ENCODE results near the gene AKAP10. TPM values are rescaled to one million over a fixed set of nuclear protein-coding genes. Genes with fewer than 3 reads are reported as not detected.
"Not testable (repeated sequence)": the region's sequence is repeated elsewhere in the genome, so short reads cannot be mapped to it uniquely, and the experiment has no call there.

Gene AKAP10
- total RNA-seq, 1 experiment from 2014 or later, result 68.8 TPM

GRCh38 chr17:19992803-19993713 lies 15.4 kb upstream of the AKAP10 start:
- Histone ChIP-seq H3K27me3 (no peaks in the 10 kb centered on the region), H3K36me3 (no peaks in the 10 kb centered on the region), H3K4me3 (no peak overlapping the region), H3K27ac (peak overlapping the region; percentile 9; the same call in 1 of the 2 replicates), H3K9me3 (replicated peaks) (no peaks in the 10 kb centered on the region), H3K4me1 (peaks cover 17% of the 10 kb centered on the region)
- DNase-seq, result peak; percentile 99 to 100

- no peak overlapping the region for H3K27ac ChIP-seq
- H3K36me3 ChIP-seq, result no peaks in the 10 kb centered on the region
Measured at GRCh38 chr17:19991252-19991885, 13.7 kb upstream of the AKAP10 start.

GRCh38 chr17:19987897-19988296 lies 10.3 kb upstream of the AKAP10 start:
- peak in 1 of 2 experiments; percentile 2 for DNase-seq
- Histone ChIP-seq H3K9me3 (replicated peaks) (no peaks in the 10 kb centered on the region), H3K27me3 (no peaks in the 10 kb centered on the region), H3K36me3 (no peaks in the 10 kb centered on the region), H3K27ac (no peak overlapping the region), H3K4me3 (no peak overlapping the region), H3K4me1 (peaks cover under 1% of the 10 kb centered on the region; the same call in 1 of the 2 replicates)

More at GRCh38 chr17:19991252-19991885, 13.7 kb upstream of the AKAP10 start:
- Histone ChIP-seq H3K27me3 (no peaks in the 10 kb centered on the region), H3K4me1 (peaks cover 9% of the 10 kb centered on the region), H3K9me3 (replicated peaks) (no peaks in the 10 kb centered on the region), H3K4me3 (no peak overlapping the region)
- DNase-seq, result no peak

GRCh38 chr17:19986941-19987861 lies 9.6 kb upstream of the AKAP10 start:
- Histone ChIP-seq H3K36me3 (no peaks in the 10 kb centered on the region), H3K4me1 (no peaks in the 10 kb centered on the region), H3K27ac (no peak overlapping the region), H3K27me3 (no peaks in the 10 kb centered on the region), H3K4me3 (no peak overlapping the region), H3K9me3 (replicated peaks) (no peaks in the 10 kb centered on the region)
- DNase-seq, result peak in 1 of 2 experiments; percentile 1

GRCh38 chr17:19979917-19980770 lies 2.5 kb upstream of the AKAP10 start:
- Histone ChIP-seq H3K36me3 (peaks cover 7% of the 10 kb centered on the region; the same call in 1 of the 2 replicates), H3K27ac (peak overlapping the region; percentile 12; the same call in 1 of the 2 replicates), H3K4me3 (peak overlapping the region; percentile 39), H3K27me3 (no peaks in the 10 kb centered on the region), H3K9me3 (replicated peaks) (no peaks in the 10 kb centered on the region), H3K4me1 (peaks cover 16% of the 10 kb centered on the region)
- peak; percentile 91 to 96 for DNase-seq

GRCh38 chr17:19978805-19979211 lies 1.2 kb upstream of the AKAP10 start:
- Histone ChIP-seq H3K27me3 (no peaks in the 10 kb centered on the region), H3K9me3 (replicated peaks) (no peaks in the 10 kb centered on the region), H3K27ac (peak overlapping the region; percentile 90), H3K4me1 (peaks cover 16% of the 10 kb centered on the region), H3K4me3 (peak overlapping the region; percentile 82), H3K36me3 (peaks cover 7% of the 10 kb centered on the region)
- DNase-seq, result no peak

- Histone ChIP-seq H3K27ac (peak overlapping the region; percentile 90), H3K9me3 (replicated peaks) (no peaks in the 10 kb centered on the region), H3K27me3 (no peaks in the 10 kb centered on the region), H3K36me3 (peaks cover 12% of the 10 kb centered on the region), H3K4me3 (peak overlapping the region; percentile 82), H3K4me1 (peaks cover 16% of the 10 kb centered on the region)
- DNase-seq, result peak in 1 of 2 experiments; percentile 64
Measured at GRCh38 chr17:19978209-19978802, 678 bp upstream of the AKAP10 start.

- H3K4me3 ChIP-seq, result no peak overlapping the region
- no peak overlapping the region for H3K27ac ChIP-seq
- no peak for DNase-seq
- no peaks in the 10 kb centered on the region for H3K27me3 ChIP-seq
- H3K4me1 ChIP-seq, result peaks cover 11% of the 10 kb centered on the region
- no peaks in the 10 kb centered on the region for H3K9me3 ChIP-seq (replicated peaks)
- H3K36me3 ChIP-seq, result peaks cover 39% of the 10 kb centered on the region
Measured at GRCh38 chr17:19975601-19976000, 2.0 kb downstream of the AKAP10 start.

- DNase-seq, result no peak
- no peak overlapping the region for H3K4me3 ChIP-seq
- no peak overlapping the region for H3K27ac ChIP-seq
- H3K4me1 ChIP-seq, result no peaks in the 10 kb centered on the region
- no peaks in the 10 kb centered on the region for H3K9me3 ChIP-seq (replicated peaks)
- peaks cover 61% of the 10 kb centered on the region for H3K36me3 ChIP-seq
- no peaks in the 10 kb centered on the region for H3K27me3 ChIP-seq
Measured at GRCh38 chr17:19973156-19973555, 4.5 kb downstream of the AKAP10 start.

- not testable (repeated sequence) for H3K9me3 ChIP-seq (replicated peaks); H3K4me3 ChIP-seq; H3K27me3 ChIP-seq; H3K27ac ChIP-seq; DNase-seq
- Histone ChIP-seq H3K36me3 (peaks cover 77% of the 10 kb centered on the region), H3K4me1 (peaks cover 10% of the 10 kb centered on the region)
Measured at GRCh38 chr17:19962954-19963353, 14.7 kb downstream of the AKAP10 start.

GRCh38 chr17:19958023-19958422 lies 19.6 kb downstream of the AKAP10 start:
- H3K27ac ChIP-seq, result peak overlapping the region; percentile 70
- peaks cover 21% of the 10 kb centered on the region for H3K4me1 ChIP-seq
- H3K27me3 ChIP-seq, result no peaks in the 10 kb centered on the region
- no peak overlapping the region for H3K4me3 ChIP-seq
- peaks cover 9% of the 10 kb centered on the region for H3K9me3 ChIP-seq (replicated peaks)
- peak; percentile 85 to 94 for DNase-seq
- peaks cover 82% of the 10 kb centered on the region for H3K36me3 ChIP-seq

- peaks cover 21% of the 10 kb centered on the region for H3K4me1 ChIP-seq
- H3K9me3 ChIP-seq (replicated peaks), result peaks cover 9% of the 10 kb centered on the region
- H3K36me3 ChIP-seq, result peaks cover 74% of the 10 kb centered on the region
- H3K27me3 ChIP-seq, result no peaks in the 10 kb centered on the region
- no peak for DNase-seq
- no peak overlapping the region for H3K4me3 ChIP-seq
- H3K27ac ChIP-seq, result no peak overlapping the region
Measured at GRCh38 chr17:19955099-19955498, 22.5 kb downstream of the AKAP10 start.

GRCh38 chr17:19951411-19951810 lies 26.2 kb downstream of the AKAP10 start:
- H3K9me3 ChIP-seq (replicated peaks); H3K4me1 ChIP-seq; H3K27ac ChIP-seq; H3K4me3 ChIP-seq; H3K27me3 ChIP-seq; DNase-seq: not testable (repeated sequence)
- peaks cover 77% of the 10 kb centered on the region for H3K36me3 ChIP-seq
